SU-DHL-6 (cell line): ENCODE measurements around the gene CCDC9.

Source experiments
- H2AFZ ChIP-seq: fragments of 200-600 bp; sonication (generic); 2 replicates; pipeline ENCODE4 v1.6.1; 2014; ENCODE audit warnings: low read depth, mild to moderate bottlenecking, moderate library complexity, mixed read lengths, antibody characterized with exemption, low read length; ENCODE audit not compliant: severe bottlenecking
- H3F3A ChIP-seq: fragments of 200-600 bp; shearing (Covaris generic); 2 replicates; pipeline ENCODE4 v1.6.0; 2016; ENCODE audit warnings: antibody characterized with exemption, mild to moderate bottlenecking; ENCODE audit not compliant: insufficient read depth
- H3K27ac ChIP-seq: fragments of 200-600 bp; sonication (generic); 2 replicates; pipeline ENCODE4 v1.5.1; 2016; ENCODE audit warnings: low read depth, mild to moderate bottlenecking, low read length, moderate library complexity, mixed read lengths
- H3K27me3 ChIP-seq: fragments of 200-600 bp; sonication (generic), shearing (Covaris generic); 2 replicates; pipeline ENCODE4 v1.6.0; 2014; ENCODE audit warnings: mild to moderate bottlenecking, low read length
- H3K36me3 ChIP-seq: fragments of 200-600 bp; sonication (generic); 2 replicates; pipeline ENCODE4 v1.6.1; 2014; ENCODE audit warnings: mild to moderate bottlenecking, low read length, mixed read lengths
- H3K4me2 ChIP-seq: fragments of 300-600, 200-600 bp; shearing (Covaris generic), sonication (generic); 2 replicates; pipeline ENCODE4 v1.6.0; 2014; ENCODE audit warnings: low read length, low read depth, mild to moderate bottlenecking; ENCODE audit not compliant: poor library complexity, severe bottlenecking
- H3K4me3 ChIP-seq: fragments of 200-600 bp; sonication (generic); 2 replicates; pipeline ENCODE4 v1.5.1; 2014; ENCODE audit warnings: antibody characterized with exemption, low read length, mild to moderate bottlenecking, mixed read lengths; ENCODE audit not compliant: insufficient read depth, poor library complexity, severe bottlenecking
- H3K79me2 ChIP-seq: fragments of 200-600 bp; sonication (generic); 2 replicates; pipeline ENCODE4 v1.6.1; 2014; ENCODE audit warnings: mild to moderate bottlenecking, low read length, moderate library complexity; ENCODE audit not compliant: insufficient read depth
- H3K9ac ChIP-seq: fragments of 200-600 bp; sonication (generic); 2 replicates; pipeline ENCODE4 v1.7.0; 2014; ENCODE audit warnings: mild to moderate bottlenecking, low read length
- H3K9me2 ChIP-seq: fragments of 200-600 bp; sonication (generic); replicated peaks from 2 replicates; pipeline ENCODE4 v1.6.1; 2014; ENCODE audit warnings: low read length; ENCODE audit not compliant: insufficient read depth
- H3K9me3 ChIP-seq: fragments of 200-600 bp; sonication (generic); 2 replicates; pipeline ENCODE4 v1.6.1; 2014; ENCODE audit warnings: low read length, mixed read lengths; ENCODE audit not compliant: insufficient read depth
- H4K20me1 ChIP-seq: fragments of 200-600 bp; sonication (generic); 2 replicates; pipeline ENCODE4 v1.6.1; 2014; ENCODE audit warnings: low read depth, mild to moderate bottlenecking, antibody characterized with exemption, low read length, moderate library complexity, mixed read lengths
- CTCF ChIP-seq: fragments of 200-600 bp; sonication (generic); IDR thresholded peaks from one replicate; pipeline ENCODE4 v1.5.1; 2017; ENCODE audit warnings: antibody characterized with exemption, mild to moderate bottlenecking, low read length, moderate library complexity; ENCODE audit not compliant: insufficient read depth, poor library complexity, severe bottlenecking
- EZH2phosphoT487 ChIP-seq: fragments of 200-600 bp; sonication (generic), shearing (Covaris generic); conservative IDR thresholded peaks from 2 replicates; pipeline ENCODE4 v1.6.1; 2018; ENCODE audit warnings: mild to moderate bottlenecking, antibody characterized with exemption, low read length, moderate library complexity, mixed read lengths

The CCDC9 gene

GRCh38 chr19:47255879-47256692, at the start of gene CCDC9:
CCDC9 (plus strand) TSS chr19:47256525; CDS start chr19:47258401, 1,876 bp downstream.
- Histone ChIP-seq H3K36me3 (no peaks in the 10 kb centered on the region), H3K9me3 (no peaks in the 10 kb centered on the region), H3K9me2 (no peaks in the 10 kb centered on the region), H3K4me2 (peak within 1 kb of the TSS; percentile 68), H3K4me3 (peak within 1 kb of the TSS; percentile 58), H3K27ac (peak within 1 kb of the TSS; percentile 68), H3K79me2 (no peaks in the 10 kb centered on the region), H3F3A (peaks cover 6% of the 10 kb centered on the region), H4K20me1 (no peaks in the 10 kb centered on the region; the same call in 1 of the 2 replicates), H3K9ac (peak within 1 kb of the TSS; percentile 45), H3K27me3 (no peaks in the 10 kb centered on the region), H2AFZ (peak within 1 kb of the TSS; percentile 92)
- TF ChIP-seq EZH2phosphoT487 = no peak
- TF ChIP-seq CTCF = no peak

GRCh38 chr19:47209319-47210179, 46.8 kb upstream of the CCDC9 start:
- H3K36me3 ChIP-seq = peaks cover 3% of the 10 kb centered on the region; the same call in 1 of the 2 replicates
- H3K9ac ChIP-seq = no peak overlapping the region
- H2AFZ ChIP-seq = no peak overlapping the region
- H4K20me1 ChIP-seq = no peaks in the 10 kb centered on the region
- no peaks in the 10 kb centered on the region for H3K27me3 ChIP-seq
- TF ChIP-seq CTCF (no peak), EZH2phosphoT487 (no peak)
- H3F3A ChIP-seq = peaks cover 30% of the 10 kb centered on the region
- H3K79me2 ChIP-seq = no peaks in the 10 kb centered on the region
- no peaks in the 10 kb centered on the region for H3K9me2 ChIP-seq
- H3K27ac ChIP-seq = peak overlapping the region; percentile 43; the same call in 1 of the 2 replicates
- no peak overlapping the region for H3K4me2 ChIP-seq
- no peaks in the 10 kb centered on the region for H3K9me3 ChIP-seq
- no peak overlapping the region for H3K4me3 ChIP-seq

- H3K4me2 ChIP-seq = no peak overlapping the region
- H3K9me3 ChIP-seq = no peaks in the 10 kb centered on the region
- no peaks in the 10 kb centered on the region for H4K20me1 ChIP-seq
- peak overlapping the region; percentile 43 for H3K27ac ChIP-seq
- H3K79me2 ChIP-seq = no peaks in the 10 kb centered on the region
- TF ChIP-seq CTCF (no peak), EZH2phosphoT487 (no peak)
- H2AFZ ChIP-seq = no peak overlapping the region
- H3K27me3 ChIP-seq = no peaks in the 10 kb centered on the region
- no peak overlapping the region for H3K9ac ChIP-seq
- no peak overlapping the region for H3K4me3 ChIP-seq
- peaks cover 3% of the 10 kb centered on the region; the same call in 1 of the 2 replicates for H3K36me3 ChIP-seq
- peaks cover 30% of the 10 kb centered on the region for H3F3A ChIP-seq
- H3K9me2 ChIP-seq = no peaks in the 10 kb centered on the region
Measured at GRCh38 chr19:47210180-47210490, 46.2 kb upstream of the CCDC9 start.
